Myocyte (in vitro differentiated cells): ENCODE measurements around the gene CTXN1. TPM values are rescaled to one million over a fixed set of nuclear protein-coding genes. Genes with fewer than 3 reads are reported as not detected.
"Not testable (repeated sequence)": the region's sequence is repeated elsewhere in the genome, so short reads cannot be mapped to it uniquely, and the experiment has no call there.

Experiments used
- DNase-seq: peaks from one replicate; pipeline ENCODE4 v3.0.0-alpha.2; 2012; ENCODE audit warnings: low read depth
- total RNA-seq: library from RNA; depleted of rRNA; stranded (reverse); fragments of >200 nt; gene quantifications from 2 replicates; pipeline ENCODE4 v1.2.3, GENCODE V29; 2014

Gene CTXN1
- total RNA-seq, 1 donor from 2014 or later, result 5.0 TPM

- peak; percentile 8 for DNase-seq
These were observed 22.0 kb upstream of the CTXN1 start for GRCh38 chr19:7947939-7948338.

- DNase-seq, result peak; percentile 94
These were observed 18.3 kb upstream of the CTXN1 start for GRCh38 chr19:7944177-7944761.

- DNase-seq, result peak; percentile 100
These were observed 17.7 kb upstream of the CTXN1 start, which contains the start of gene TIMM44 for GRCh38 chr19:7943444-7944176. Gene TIMM44 (minus strand): TSS chr19:7943666. CDS start chr19:7943651, 15 bp downstream.

DNA sequence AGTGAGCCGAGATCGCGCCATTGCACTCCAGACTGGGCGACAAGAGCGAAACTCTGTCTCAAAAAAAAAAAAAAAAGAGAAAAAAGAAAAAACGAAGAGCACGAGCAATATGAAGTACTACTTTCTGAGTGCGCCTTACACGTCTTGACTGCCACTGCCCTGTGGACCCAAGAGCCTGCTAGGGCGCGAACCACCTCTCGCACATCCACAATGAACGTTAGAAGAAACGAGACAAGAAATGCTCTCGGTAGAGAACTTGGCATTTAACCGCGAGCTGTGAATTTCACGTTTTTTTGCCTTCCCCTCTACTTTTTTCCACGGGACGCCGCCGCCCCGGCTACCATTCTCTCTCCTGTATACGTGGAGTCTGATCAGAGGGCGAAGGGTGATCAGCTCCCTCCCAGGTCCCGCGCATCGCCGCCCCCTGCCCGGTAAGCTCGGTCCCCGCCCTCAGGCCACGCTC, 17.1 kb upstream of the CTXN1 start:
- peak; percentile 7 for DNase-seq

DNA sequence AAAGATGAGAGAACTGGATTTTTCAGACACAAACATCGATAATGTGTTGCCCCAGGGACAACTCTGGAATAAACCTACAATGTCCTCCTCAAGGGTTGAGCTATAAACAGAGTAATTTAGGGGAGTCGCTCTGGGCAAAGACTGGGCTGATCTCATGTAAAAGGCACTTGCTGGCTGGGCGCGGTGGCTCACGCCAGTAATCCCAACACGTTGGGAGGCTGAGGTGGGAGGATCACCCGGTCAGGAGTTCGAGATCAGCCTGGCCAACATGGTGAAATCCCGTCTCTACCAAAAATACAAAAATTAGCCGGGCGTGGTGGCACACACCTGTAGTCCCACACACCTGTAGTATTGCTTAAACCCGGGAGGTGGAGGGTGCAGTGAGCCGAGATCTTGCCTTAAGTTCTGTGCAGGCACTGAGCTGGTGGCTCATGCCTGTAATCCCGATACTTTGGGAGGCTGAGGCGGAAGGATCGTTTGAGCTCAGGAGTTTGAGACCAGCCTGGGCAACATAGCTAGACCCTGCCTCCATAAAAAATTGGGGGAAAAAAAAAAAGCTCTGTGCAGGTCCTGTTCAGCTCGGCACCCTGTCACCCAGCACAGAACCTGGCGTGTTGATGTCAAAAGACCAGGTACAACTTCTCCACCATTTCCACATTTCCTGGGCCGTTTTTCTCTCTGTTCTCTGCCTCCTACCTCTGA, 16.1 kb upstream of the CTXN1 start:
- DNase-seq, result no peak

DNA sequence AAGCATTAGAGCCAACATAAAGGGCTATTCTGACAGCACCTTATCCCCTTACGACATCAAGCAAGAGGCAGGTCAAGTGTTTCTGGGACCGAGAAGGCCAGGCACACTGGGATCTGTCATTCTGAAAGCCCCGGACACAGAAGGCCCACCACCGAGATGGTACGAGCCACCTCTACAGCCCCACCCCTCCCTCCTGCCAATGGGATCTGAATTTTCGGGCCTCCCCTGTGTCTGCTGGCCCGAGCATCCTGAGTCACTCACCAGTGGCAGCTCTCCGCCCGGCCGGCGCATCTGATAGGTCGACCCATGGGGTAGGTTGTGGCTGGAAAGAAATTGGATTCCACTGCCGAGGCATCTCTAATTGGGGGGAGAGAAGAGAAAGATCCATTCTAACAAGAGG, 14.9 kb upstream of the CTXN1 start:
- DNase-seq, result no peak

- no peak for DNase-seq
These were observed 8.8 kb upstream of the CTXN1 start for GRCh38 chr19:7934766-7935165.

DNA sequence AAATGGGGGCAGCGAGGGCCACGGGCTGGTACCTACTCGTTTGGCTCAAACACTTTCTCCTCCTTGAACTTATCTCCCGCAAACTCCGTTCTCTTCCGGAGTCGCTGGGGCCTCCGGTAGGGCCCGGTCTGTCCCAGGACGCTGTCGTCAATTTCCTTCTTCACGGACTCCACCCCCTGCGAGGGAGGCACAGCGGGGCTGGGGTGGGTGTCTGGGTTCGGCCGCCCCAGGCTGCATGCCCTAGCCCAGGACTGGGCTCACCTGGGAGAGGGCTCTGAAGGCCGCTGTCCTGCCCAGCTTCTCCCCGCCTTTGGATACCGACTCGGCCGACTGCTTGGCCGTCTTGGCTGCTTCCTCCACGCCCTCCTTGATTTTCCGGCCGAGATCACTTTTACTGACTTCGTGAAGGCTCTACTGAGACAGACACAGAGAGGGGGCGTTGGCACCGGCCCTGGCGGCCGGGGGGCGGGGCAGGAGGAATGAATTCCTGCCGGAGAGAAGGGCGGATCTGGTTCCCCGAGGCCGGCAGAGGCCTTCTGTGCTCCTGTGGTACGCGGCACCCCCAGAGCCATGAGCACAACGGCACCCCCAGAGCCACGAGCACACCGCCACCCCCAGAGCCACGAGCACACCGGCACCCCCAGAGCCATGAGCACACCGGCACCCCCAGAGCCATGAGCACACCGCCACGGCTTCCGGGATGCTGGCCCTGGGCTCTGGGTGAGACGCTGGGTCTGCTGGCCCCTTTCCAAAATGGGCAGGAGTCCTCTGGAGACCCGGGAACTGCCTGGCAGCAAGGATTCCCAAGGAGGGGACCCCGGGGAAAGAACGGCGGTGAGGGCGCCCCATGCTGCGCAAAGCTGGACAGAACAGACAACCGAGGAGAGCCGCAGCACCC, 8.1 kb upstream of the CTXN1 start:
- no peak for DNase-seq

DNA sequence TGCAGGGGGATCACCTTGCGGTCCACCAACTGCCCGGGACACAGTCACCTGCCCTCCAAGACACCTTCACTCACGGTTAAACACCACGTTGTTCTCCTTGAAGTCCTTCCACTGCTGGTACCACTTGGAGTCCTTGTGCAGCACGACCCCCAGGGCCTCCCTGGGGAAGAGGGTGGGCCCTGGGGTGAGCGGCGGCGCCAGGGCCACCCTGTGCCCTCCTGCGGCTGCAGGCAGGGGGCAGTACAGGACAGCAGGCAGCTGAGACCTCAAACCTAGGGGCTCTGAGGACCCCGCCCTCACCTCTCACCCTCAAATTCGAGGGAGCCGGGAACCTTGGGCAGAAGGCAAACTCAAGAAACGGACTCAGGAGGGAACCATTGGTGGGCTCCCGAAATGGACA, 7.5 kb upstream of the CTXN1 start:
- DNase-seq, result no peak

GRCh38 chr19:7932930-7933300, 7.0 kb upstream of the CTXN1 start:
- no peak for DNase-seq

GRCh38 chr19:7932276-7932929, 6.5 kb upstream of the CTXN1 start:
- no peak for DNase-seq

- DNase-seq, result no peak
These were observed 5.5 kb upstream of the CTXN1 start for GRCh38 chr19:7931221-7932061.

DNA sequence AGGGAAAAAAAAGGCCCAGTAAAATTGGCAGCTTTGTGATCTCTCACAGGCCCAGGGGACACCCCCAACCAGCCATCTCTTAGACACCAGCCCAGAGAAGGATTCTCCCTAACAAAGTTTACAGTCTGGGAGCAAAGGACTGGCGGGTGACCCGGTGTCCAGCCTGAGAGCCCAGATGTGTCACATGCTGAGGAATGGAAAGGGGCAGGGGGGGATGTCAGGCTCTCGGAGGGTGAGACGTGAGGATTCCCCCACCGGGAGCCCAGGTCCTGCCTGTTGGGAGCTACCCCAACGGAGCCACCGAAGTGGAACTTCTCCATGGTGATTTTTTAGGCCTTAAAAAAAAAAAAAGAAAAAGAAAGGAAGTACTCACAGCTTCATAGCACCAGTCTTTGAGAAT, 4.8 kb upstream of the CTXN1 start:
- no peak for DNase-seq

GRCh38 chr19:7930030-7930429, 4.1 kb upstream of the CTXN1 start:
- DNase-seq, result not testable (repeated sequence)

GRCh38 chr19:7928741-7929701, 3.1 kb upstream of the CTXN1 start:
- peak; percentile 56 for DNase-seq

- DNase-seq, result no peak
These were observed 2.4 kb upstream of the CTXN1 start for GRCh38 chr19:7928334-7928706.

- DNase-seq, result no peak
These were observed 1.8 kb upstream of the CTXN1 start for GRCh38 chr19:7927605-7928333.
